Measurements from ENCODE around the gene IL37.

DNA sequence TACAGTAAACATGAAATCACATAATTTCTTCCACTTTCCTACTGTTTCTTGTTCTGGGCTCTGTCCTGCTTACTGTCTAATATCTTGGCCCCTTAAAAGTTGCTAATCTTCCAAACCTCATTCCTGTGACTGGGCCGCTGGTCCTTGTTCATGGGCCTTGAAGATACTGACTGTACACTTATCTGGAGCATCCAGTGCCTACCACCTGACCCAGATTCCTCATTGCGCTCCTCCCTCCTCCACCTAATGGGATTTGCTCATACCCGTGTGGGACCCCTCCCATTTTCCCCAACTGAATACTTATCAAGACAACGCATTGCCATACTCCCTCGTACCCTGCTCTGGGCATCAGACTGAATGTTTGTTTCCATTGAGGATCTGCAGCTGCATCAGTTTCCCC, 6.1 kb upstream of the IL37 start:
- TF ChIP-seq, protein P1, sequence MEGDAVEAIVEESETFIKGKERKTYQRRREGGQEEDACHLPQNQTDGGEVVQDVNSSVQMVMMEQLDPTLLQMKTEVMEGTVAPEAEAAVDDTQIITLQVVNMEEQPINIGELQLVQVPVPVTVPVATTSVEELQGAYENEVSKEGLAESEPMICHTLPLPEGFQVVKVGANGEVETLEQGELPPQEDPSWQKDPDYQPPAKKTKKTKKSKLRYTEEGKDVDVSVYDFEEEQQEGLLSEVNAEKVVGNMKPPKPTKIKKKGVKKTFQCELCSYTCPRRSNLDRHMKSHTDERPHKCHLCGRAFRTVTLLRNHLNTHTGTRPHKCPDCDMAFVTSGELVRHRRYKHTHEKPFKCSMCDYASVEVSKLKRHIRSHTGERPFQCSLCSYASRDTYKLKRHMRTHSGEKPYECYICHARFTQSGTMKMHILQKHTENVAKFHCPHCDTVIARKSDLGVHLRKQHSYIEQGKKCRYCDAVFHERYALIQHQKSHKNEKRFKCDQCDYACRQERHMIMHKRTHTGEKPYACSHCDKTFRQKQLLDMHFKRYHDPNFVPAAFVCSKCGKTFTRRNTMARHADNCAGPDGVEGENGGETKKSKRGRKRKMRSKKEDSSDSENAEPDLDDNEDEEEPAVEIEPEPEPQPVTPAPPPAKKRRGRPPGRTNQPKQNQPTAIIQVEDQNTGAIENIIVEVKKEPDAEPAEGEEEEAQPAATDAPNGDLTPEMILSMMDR (IDR thresholded peaks at IDR 0.05), result no peak
- TF ChIP-seq EZH2 (IDR thresholded peaks at IDR 0.05; ENCODE audit: borderline replicate concordance, insufficient read depth, low read depth, low read length, poor library complexity, severe bottlenecking), result no peak
